Thoracic aorta (tissue), 2 donors: ENCODE results near the gene SVOP. TPM values are rescaled to one million over a fixed set of nuclear protein-coding genes. Genes with fewer than 3 reads are reported as not detected.

ENCODE experiments used
- ATAC-seq: fragments of 150-250 bp; one replicate; pipeline ENCODE4 v1.8.0; 2017; ENCODE audit warnings: low read depth; ENCODE audit not compliant: insufficient number of reproducible peaks, low FRiP score
- DNase-seq: peaks from one replicate; pipeline ENCODE4 v3.0.0-alpha.2; 2020; ENCODE audit warnings: low spot score
- H3K27ac ChIP-seq, 2 donors: fragments of 200-600 bp; sonication (generic); 1 replicate in 1 of 2; 2 replicates in 1 of 2; pipeline ENCODE4 v1.5.1; 2016; ENCODE audit warnings: mild to moderate bottlenecking in 2 of 2, moderate library complexity in 2 of 2
- H3K27me3 ChIP-seq: fragments of 200-600 bp; sonication (generic); replicated peaks from 2 replicates; pipeline ENCODE4 v1.6.0; 2016; ENCODE audit warnings: mild to moderate bottlenecking; ENCODE audit not compliant: insufficient read depth
- H3K36me3 ChIP-seq: fragments of 200-600 bp; sonication (generic); one replicate; pipeline ENCODE4 v1.5.1; 2016
- H3K4me1 ChIP-seq, 2 donors: fragments of 200-600 bp; sonication (generic); 1 replicate in 1 of 2; 2 replicates in 1 of 2; pipeline versions ENCODE4 v1.5.1 to v1.6.0; 2016; ENCODE audit warnings: low read depth in 2 of 2, mild to moderate bottlenecking in 1 of 2; ENCODE audit not compliant: control insufficient read depth in 1 of 2
- H3K4me3 ChIP-seq: fragments of 200-600 bp; sonication (generic); 2 replicates; pipeline ENCODE4 v1.5.1; 2016; ENCODE audit warnings: mild to moderate bottlenecking
- H3K9me3 ChIP-seq: fragments of 200-600 bp; sonication (generic); 2 replicates; pipeline ENCODE4 v1.5.1; 2016
- total RNA-seq, 2 donors: library from RNA; depleted of rRNA; stranded (reverse); fragments of >200 nt; gene quantifications; one replicate each; pipeline versions ENCODE4 v1.1.0 to v1.2.3, GENCODE V29; 2016
- TF ChIP-seq, protein P1 (sequence below): fragments of 200-600 bp; sonication (generic); IDR thresholded peaks from one replicate; pipeline ENCODE4 v1.5.1; 2019; ENCODE audit warnings: antibody characterized with exemption

The SVOP gene
- total RNA-seq, 2 donors from 2014 or later = not detected

DNA sequence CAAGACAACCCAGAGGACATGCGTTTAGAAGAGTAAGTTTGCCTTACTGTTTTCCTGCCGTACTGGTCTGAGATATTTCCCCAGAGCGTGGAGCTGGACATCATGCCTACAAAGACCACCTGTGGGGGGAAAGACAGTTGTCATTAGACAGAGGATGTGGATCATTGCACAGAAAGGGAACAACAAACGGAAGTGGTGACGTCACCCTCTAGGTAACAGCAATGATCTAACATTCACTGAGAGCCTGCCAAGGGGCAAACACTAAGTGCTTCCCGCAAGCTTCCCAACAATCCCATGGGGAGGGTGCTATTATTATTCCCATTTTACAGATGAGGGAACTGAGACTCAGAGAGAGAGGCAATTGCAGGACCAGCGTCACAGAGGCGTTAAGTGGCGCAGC lies 48.5 kb downstream of the SVOP start:
- Histone ChIP-seq H3K27ac (no peak overlapping the region), H3K4me3 (no peak overlapping the region), H3K9me3 (no peaks in the 10 kb centered on the region), H3K27me3 (no peaks in the 10 kb centered on the region), H3K36me3 (no peaks in the 10 kb centered on the region), H3K4me1 (no peaks in the 10 kb centered on the region)
- DNase-seq (no peak), ATAC-seq (no peak)
- TF ChIP-seq, protein P1, sequence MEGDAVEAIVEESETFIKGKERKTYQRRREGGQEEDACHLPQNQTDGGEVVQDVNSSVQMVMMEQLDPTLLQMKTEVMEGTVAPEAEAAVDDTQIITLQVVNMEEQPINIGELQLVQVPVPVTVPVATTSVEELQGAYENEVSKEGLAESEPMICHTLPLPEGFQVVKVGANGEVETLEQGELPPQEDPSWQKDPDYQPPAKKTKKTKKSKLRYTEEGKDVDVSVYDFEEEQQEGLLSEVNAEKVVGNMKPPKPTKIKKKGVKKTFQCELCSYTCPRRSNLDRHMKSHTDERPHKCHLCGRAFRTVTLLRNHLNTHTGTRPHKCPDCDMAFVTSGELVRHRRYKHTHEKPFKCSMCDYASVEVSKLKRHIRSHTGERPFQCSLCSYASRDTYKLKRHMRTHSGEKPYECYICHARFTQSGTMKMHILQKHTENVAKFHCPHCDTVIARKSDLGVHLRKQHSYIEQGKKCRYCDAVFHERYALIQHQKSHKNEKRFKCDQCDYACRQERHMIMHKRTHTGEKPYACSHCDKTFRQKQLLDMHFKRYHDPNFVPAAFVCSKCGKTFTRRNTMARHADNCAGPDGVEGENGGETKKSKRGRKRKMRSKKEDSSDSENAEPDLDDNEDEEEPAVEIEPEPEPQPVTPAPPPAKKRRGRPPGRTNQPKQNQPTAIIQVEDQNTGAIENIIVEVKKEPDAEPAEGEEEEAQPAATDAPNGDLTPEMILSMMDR = no peak

DNA sequence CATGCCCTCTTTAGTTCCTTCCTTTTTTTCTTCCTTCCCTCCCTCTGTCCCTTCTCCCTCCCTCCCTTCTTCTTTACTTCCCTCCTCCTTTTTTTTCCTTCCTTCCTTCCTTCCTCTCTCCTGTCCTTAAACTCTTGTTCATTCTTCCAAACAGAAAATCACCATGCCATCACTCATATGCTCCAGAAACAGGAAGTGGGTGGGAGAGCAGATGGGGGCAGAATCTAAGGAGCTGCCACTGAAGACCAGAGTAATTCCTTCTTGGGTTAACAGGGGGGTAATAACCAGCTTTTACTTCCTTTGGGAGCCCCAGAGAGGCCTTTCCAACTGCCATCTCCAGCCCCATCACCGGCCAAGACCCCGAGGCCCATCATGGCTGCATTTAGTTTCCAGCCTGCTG lies 51.2 kb downstream of the SVOP start:
- no peak overlapping the region for H3K4me3 ChIP-seq
- H3K9me3 ChIP-seq = no peaks in the 10 kb centered on the region
- H3K4me1 ChIP-seq = no peaks in the 10 kb centered on the region
- DNase-seq = no peak
- no peak for ATAC-seq
- no peak overlapping the region for H3K27ac ChIP-seq
- no peaks in the 10 kb centered on the region for H3K27me3 ChIP-seq
- TF ChIP-seq, protein P1 = no peak
- no peaks in the 10 kb centered on the region for H3K36me3 ChIP-seq

DNA sequence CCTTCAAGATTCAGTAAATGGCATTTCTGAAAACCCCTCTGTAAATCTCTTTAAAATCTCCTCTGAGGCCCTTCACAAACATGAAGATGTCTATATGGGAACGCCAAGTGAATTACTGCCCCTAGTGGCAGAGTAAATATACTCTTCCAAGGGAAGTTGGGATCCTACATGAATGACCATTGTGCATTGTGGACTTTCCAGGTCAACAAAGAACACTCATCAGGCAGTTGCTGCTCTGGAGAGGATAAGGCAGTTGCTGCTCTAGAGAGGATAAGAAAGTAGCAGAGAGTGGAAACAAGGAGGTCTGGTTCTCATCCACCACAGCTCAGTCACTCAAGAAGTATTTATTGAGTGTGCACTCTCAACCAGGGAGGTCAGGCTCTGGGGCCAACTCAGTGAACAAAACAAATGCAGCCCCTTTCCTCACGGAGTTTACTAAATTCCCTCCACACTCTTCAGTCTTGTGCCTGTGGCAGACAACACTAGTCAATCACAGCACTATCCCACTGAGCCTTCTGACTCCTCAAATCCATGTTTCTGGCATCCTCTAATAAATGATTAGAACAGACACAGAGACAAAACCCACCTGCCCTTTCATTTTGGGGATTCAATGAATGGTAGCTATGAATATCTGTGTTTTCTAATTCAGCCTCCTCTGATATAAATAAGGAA lies 52.9 kb downstream of the SVOP start:
- TF ChIP-seq, protein P1 = no peak
- H3K36me3 ChIP-seq = no peaks in the 10 kb centered on the region
- no peak overlapping the region for H3K27ac ChIP-seq
- no peaks in the 10 kb centered on the region for H3K4me1 ChIP-seq
- H3K27me3 ChIP-seq = no peaks in the 10 kb centered on the region
- no peaks in the 10 kb centered on the region for H3K9me3 ChIP-seq
- DNase-seq (no peak), ATAC-seq (no peak)
- H3K4me3 ChIP-seq = no peak overlapping the region

DNA sequence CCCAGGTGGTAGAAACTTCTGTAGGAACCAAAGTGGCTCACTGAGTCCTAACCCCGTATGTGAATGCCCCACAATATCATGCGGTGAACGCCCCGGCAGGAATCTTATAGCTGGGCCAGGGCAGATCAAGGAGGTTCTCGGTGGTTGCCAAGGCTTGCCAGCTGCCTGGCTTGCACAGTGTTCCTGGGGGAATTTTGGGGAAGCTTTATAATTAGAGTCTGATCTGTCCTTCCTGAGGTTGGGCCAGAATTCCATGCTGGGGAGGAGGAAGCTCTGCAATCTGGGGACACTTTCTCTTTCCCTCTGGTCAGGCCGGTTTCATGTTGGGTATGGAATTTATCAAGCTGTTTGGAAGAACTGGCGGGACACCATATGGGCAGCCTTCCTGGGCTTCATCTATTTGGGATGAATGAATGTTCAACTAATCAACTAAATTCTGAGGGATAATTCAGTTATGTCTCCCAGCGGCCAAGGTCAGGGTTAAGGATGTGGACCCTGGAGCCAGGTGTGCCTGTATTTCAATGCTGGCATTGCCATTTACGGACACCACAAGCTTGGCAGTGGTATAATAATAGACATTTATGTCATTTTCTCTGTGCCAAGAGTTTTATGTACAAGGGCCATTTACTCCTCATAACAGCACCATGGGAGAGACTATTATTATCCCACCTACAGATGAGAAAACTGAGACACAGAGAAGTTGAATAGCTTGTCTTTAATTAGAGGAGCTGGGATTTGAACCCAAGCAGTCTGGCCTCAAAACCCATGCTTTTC lies 54.3 kb downstream of the SVOP start:
- no peaks in the 10 kb centered on the region for H3K9me3 ChIP-seq
- no peaks in the 10 kb centered on the region for H3K27me3 ChIP-seq
- no peak for ATAC-seq
- TF ChIP-seq, protein P1 = no peak
- H3K27ac ChIP-seq = no peak overlapping the region
- no peak overlapping the region for H3K4me3 ChIP-seq
- no peaks in the 10 kb centered on the region for H3K4me1 ChIP-seq
- no peaks in the 10 kb centered on the region for H3K36me3 ChIP-seq
- no peak for DNase-seq

DNA sequence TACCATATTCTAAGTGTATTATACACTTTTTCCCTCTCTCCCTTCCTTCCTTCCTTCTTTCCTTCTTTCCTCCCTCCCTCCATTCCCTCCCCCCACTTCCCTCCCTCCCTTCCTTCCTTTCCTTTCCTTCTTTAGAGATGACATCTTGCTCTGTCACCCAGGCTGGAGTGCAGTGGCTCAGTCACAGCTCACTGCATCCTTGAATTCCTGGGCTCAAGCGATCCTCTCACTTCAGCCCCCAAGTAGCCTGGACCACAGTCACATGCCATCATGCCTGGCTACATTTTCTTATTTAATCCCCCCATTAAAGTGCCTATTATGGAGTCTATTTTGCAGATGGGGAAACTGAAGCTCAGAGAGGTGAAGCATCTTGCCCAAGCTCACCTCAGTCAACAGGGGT lies 55.0 kb downstream of the SVOP start:
- Histone ChIP-seq H3K27ac (no peak overlapping the region), H3K36me3 (no peaks in the 10 kb centered on the region), H3K9me3 (no peaks in the 10 kb centered on the region), H3K4me3 (no peak overlapping the region), H3K27me3 (no peaks in the 10 kb centered on the region), H3K4me1 (no peaks in the 10 kb centered on the region)
- TF ChIP-seq, protein P1 = no peak
- ATAC-seq = no peak
- no peak for DNase-seq
